Measurements from ENCODE around the gene UBAC2.

- TF ChIP-seq, protein P1, sequence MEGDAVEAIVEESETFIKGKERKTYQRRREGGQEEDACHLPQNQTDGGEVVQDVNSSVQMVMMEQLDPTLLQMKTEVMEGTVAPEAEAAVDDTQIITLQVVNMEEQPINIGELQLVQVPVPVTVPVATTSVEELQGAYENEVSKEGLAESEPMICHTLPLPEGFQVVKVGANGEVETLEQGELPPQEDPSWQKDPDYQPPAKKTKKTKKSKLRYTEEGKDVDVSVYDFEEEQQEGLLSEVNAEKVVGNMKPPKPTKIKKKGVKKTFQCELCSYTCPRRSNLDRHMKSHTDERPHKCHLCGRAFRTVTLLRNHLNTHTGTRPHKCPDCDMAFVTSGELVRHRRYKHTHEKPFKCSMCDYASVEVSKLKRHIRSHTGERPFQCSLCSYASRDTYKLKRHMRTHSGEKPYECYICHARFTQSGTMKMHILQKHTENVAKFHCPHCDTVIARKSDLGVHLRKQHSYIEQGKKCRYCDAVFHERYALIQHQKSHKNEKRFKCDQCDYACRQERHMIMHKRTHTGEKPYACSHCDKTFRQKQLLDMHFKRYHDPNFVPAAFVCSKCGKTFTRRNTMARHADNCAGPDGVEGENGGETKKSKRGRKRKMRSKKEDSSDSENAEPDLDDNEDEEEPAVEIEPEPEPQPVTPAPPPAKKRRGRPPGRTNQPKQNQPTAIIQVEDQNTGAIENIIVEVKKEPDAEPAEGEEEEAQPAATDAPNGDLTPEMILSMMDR (IDR thresholded peaks at IDR 0.05; ENCODE audit: extremely low read depth in 1 of 2, insufficient read depth in 1 of 2, low read depth in 1 of 2, low read length in 2 of 2): no peak
- no peak for TF ChIP-seq JUN (IDR thresholded peaks at IDR 0.05; ENCODE audit: borderline replicate concordance, insufficient read depth, insufficient read length, low read depth)
- no peak for TF ChIP-seq MYC (IDR thresholded peaks at IDR 0.05; ENCODE audit: low read depth, low read length)
Measured at GRCh38 chr13:99398916-99399622, 198.4 kb downstream of the UBAC2 start.
